GM19397 (cell line): ENCODE data around the gene MFSD1.
"Not testable (repeated sequence)": the region's sequence is repeated elsewhere in the genome, so short reads cannot be mapped to it uniquely, and the experiment has no call there.

ENCODE experiments used
- ATAC-seq: cut with Tn5 transposase; IDR thresholded peaks from one replicate; pipeline ENCODE4 v1.9.1; 2021; ENCODE audit warnings: mild to moderate bottlenecking, moderate library complexity; ENCODE audit not compliant: unreplicated experiment

Gene MFSD1

GRCh38 chr3:158775426-158776410, 26.1 kb upstream of the MFSD1 start:
- peak; percentile 65 for ATAC-seq

- ATAC-seq, result no peak
These were observed 25.3 kb upstream of the MFSD1 start for GRCh38 chr3:158776531-158776930.

GRCh38 chr3:158777161-158777873, 24.5 kb upstream of the MFSD1 start:
- no peak for ATAC-seq

- ATAC-seq, result no peak
These were observed 21.1 kb upstream of the MFSD1 start for GRCh38 chr3:158780766-158781165.

- no peak for ATAC-seq
These were observed 20.7 kb upstream of the MFSD1 start for GRCh38 chr3:158781191-158781590.

GRCh38 chr3:158781849-158782248, 20.0 kb upstream of the MFSD1 start:
- no peak for ATAC-seq

GRCh38 chr3:158782283-158782989, 19.4 kb upstream of the MFSD1 start:
- ATAC-seq, result no peak

GRCh38 chr3:158783051-158783450, 18.8 kb upstream of the MFSD1 start:
- no peak for ATAC-seq

GRCh38 chr3:158785972-158786371, 15.9 kb upstream of the MFSD1 start:
- no peak for ATAC-seq

- no peak for ATAC-seq
These were observed 13.4 kb upstream of the MFSD1 start for GRCh38 chr3:158788446-158788845.

- no peak for ATAC-seq
These were observed 12.3 kb upstream of the MFSD1 start for GRCh38 chr3:158789592-158789991.

GRCh38 chr3:158790901-158791589, 10.8 kb upstream of the MFSD1 start:
- no peak for ATAC-seq

GRCh38 chr3:158791590-158791920, 10.3 kb upstream of the MFSD1 start:
- ATAC-seq, result not testable (repeated sequence)

GRCh38 chr3:158792709-158793108, 9.1 kb upstream of the MFSD1 start:
- no peak for ATAC-seq

GRCh38 chr3:158794206-158794605, 7.6 kb upstream of the MFSD1 start:
- no peak for ATAC-seq

GRCh38 chr3:158794936-158795518, 6.8 kb upstream of the MFSD1 start:
- ATAC-seq, result no peak

GRCh38 chr3:158801201-158801600, 653 bp upstream of the MFSD1 start:
- ATAC-seq, result no peak

- peak; percentile 20 for ATAC-seq
These were observed 785 bp downstream of the MFSD1 start for GRCh38 chr3:158802409-158803268.

- ATAC-seq, result no peak
These were observed 2.6 kb downstream of the MFSD1 start for GRCh38 chr3:158804441-158804840.

- no peak for ATAC-seq
These were observed 6.8 kb downstream of the MFSD1 start for GRCh38 chr3:158808697-158809096.
